OCI-LY3 (cell line): ENCODE results near the gene RAPGEF5.

Experiments
- EZH2phosphoT487 ChIP-seq: fragments of 200-600 bp; shearing (Covaris generic); IDR thresholded peaks from 2 replicates; pipeline ENCODE4 v1.6.1; 2018; ENCODE audit warnings: antibody characterized with exemption, mixed run types, low read depth
- TF ChIP-seq, protein P1 (sequence below): fragments of 200-600, 300-600 bp; sonication (generic); IDR thresholded peaks from 2 replicates; pipeline ENCODE4 v1.5.1; 2014; ENCODE audit warnings: antibody characterized with exemption, low read length, low read depth

- no peak for TF ChIP-seq EZH2phosphoT487
- TF ChIP-seq, protein P1, sequence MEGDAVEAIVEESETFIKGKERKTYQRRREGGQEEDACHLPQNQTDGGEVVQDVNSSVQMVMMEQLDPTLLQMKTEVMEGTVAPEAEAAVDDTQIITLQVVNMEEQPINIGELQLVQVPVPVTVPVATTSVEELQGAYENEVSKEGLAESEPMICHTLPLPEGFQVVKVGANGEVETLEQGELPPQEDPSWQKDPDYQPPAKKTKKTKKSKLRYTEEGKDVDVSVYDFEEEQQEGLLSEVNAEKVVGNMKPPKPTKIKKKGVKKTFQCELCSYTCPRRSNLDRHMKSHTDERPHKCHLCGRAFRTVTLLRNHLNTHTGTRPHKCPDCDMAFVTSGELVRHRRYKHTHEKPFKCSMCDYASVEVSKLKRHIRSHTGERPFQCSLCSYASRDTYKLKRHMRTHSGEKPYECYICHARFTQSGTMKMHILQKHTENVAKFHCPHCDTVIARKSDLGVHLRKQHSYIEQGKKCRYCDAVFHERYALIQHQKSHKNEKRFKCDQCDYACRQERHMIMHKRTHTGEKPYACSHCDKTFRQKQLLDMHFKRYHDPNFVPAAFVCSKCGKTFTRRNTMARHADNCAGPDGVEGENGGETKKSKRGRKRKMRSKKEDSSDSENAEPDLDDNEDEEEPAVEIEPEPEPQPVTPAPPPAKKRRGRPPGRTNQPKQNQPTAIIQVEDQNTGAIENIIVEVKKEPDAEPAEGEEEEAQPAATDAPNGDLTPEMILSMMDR = no peak
Observed at GRCh38 chr7:22113041-22113440, 243.9 kb downstream of the RAPGEF5 start.
